H1 (cell line): ENCODE data around the gene EML4.

Source experiments
- BRCA1 ChIP-seq: IDR thresholded peaks from 2 replicates; pipeline ENCODE4 v1.6.1; 2012; ENCODE audit warnings: low read depth, low read length, improper control_type of control experiment
- JUN ChIP-seq: IDR thresholded peaks from 2 replicates; pipeline ENCODE4 v1.6.1; 2011; ENCODE audit warnings: low read depth, mild to moderate bottlenecking, improper control_type of control experiment, low read length
- POLR2A ChIP-seq, 2 experiments: IDR thresholded peaks; 1 replicate in 1 of 2; 2 replicates in 1 of 2; pipeline ENCODE4 v1.6.1; 2011; ENCODE audit warnings: low read depth in 2 of 2, low read length in 2 of 2, mild to moderate bottlenecking in 2 of 2; ENCODE audit errors: control extremely low read depth in 1 of 2
- RXRA ChIP-seq: IDR thresholded peaks from 2 replicates; pipeline ENCODE4 v1.6.1; 2011; ENCODE audit warnings: low read depth, mild to moderate bottlenecking, low read length, moderate library complexity; ENCODE audit not compliant: insufficient read depth
- SRF ChIP-seq: IDR thresholded peaks from 2 replicates; pipeline ENCODE4 v1.6.1; 2011; ENCODE audit warnings: mild to moderate bottlenecking, low read depth, low read length, moderate library complexity
- SUZ12 ChIP-seq: fragments of 200-600 bp; sonication (generic); IDR thresholded peaks from 2 replicates; pipeline ENCODE4 v1.6.1; 2012; ENCODE audit warnings: mild to moderate bottlenecking, inconsistent platforms, low read length, moderate library complexity, mixed read lengths
- TAF1 ChIP-seq: IDR thresholded peaks from 2 replicates; pipeline ENCODE4 v1.6.1; 2011; ENCODE audit warnings: mild to moderate bottlenecking, low read depth, low read length
- YY1 ChIP-seq: IDR thresholded peaks from 2 replicates; pipeline ENCODE4 v1.6.1; 2011; ENCODE audit warnings: low read depth, mild to moderate bottlenecking, low read length
- ZNF274 ChIP-seq: IDR thresholded peaks from 2 replicates; pipeline ENCODE4 v1.7.0; 2012; ENCODE audit warnings: low read length, borderline replicate concordance; ENCODE audit errors: extremely low read depth
- TF ChIP-seq, protein P1 (sequence below), 3 experiments: IDR thresholded peaks; 1 replicate in 2 of 3; 2 replicates in 1 of 3; pipeline versions ENCODE4 v1.5.1 to v1.6.1; 2011; ENCODE audit warnings: low read length in 3 of 3, mild to moderate bottlenecking in 3 of 3, inconsistent platforms in 2 of 3, low read depth in 1 of 3, moderate library complexity in 1 of 3; ENCODE audit not compliant: insufficient read depth in 1 of 3; ENCODE audit errors: control extremely low read depth in 1 of 3

DNA sequence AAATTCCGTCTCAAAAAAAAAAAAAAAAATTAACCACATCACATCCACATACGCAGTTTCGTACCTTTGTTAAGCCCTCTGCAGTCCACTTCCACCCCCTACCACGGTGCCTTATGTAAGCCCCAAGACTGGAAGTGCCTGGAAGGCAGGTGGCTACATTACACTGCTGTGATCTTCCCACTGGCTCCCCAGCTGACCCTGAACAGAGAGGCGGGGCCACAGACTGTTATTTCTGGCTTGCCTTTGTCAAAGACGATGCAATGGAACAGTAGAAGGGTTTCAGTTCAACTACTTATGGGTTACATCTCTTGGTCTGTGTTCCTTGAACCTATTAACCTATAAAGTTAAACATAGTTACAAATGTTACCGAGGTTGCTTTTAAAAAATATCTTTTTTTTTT is 207.6 kb downstream of the EML4 start:
- TF ChIP-seq TAF1 (no peak), YY1 (no peak), SRF (no peak), POLR2A (IDR thresholded peaks at IDR 0.05; ENCODE audit: control extremely low read depth in 1 of 2, low read depth in 2 of 2, low read length in 2 of 2) (no peak), JUN (no peak), BRCA1 (no peak), RXRA (no peak), ZNF274 (no peak), SUZ12 (no peak)
- TF ChIP-seq, protein P1, sequence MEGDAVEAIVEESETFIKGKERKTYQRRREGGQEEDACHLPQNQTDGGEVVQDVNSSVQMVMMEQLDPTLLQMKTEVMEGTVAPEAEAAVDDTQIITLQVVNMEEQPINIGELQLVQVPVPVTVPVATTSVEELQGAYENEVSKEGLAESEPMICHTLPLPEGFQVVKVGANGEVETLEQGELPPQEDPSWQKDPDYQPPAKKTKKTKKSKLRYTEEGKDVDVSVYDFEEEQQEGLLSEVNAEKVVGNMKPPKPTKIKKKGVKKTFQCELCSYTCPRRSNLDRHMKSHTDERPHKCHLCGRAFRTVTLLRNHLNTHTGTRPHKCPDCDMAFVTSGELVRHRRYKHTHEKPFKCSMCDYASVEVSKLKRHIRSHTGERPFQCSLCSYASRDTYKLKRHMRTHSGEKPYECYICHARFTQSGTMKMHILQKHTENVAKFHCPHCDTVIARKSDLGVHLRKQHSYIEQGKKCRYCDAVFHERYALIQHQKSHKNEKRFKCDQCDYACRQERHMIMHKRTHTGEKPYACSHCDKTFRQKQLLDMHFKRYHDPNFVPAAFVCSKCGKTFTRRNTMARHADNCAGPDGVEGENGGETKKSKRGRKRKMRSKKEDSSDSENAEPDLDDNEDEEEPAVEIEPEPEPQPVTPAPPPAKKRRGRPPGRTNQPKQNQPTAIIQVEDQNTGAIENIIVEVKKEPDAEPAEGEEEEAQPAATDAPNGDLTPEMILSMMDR (IDR thresholded peaks at IDR 0.05; ENCODE audit: control extremely low read depth in 1 of 3, insufficient read depth in 1 of 3, low read depth in 1 of 3, low read length in 3 of 3): no peak
